Mesenchymal stem cell (in vitro differentiated cells and primary cell): ENCODE results near the gene TIMM23.
"Not testable (repeated sequence)": the region's sequence is repeated elsewhere in the genome, so short reads cannot be mapped to it uniquely, and the experiment has no call there.

Experiments
- DNase-seq: peaks from one replicate; pipeline ENCODE4 v3.0.0-alpha.2; 2013
- H2AFZ ChIP-seq: one replicate; pipeline ENCODE4 v1.6.1; 2013; ENCODE audit warnings: low read depth, mild to moderate bottlenecking, control low read depth, inconsistent platforms, low read length, moderate library complexity
- H2AK5ac ChIP-seq: 2 replicates; pipeline ENCODE4 v1.6.1; 2013; ENCODE audit warnings: low read length, moderate library complexity, mild to moderate bottlenecking, inconsistent platforms; ENCODE audit not compliant: severe bottlenecking
- H2BK120ac ChIP-seq: one replicate; pipeline ENCODE4 v1.6.1; 2013; ENCODE audit warnings: low read depth, mild to moderate bottlenecking, inconsistent platforms, low read length, moderate library complexity
- H2BK12ac ChIP-seq, 2 experiments: one replicate each; pipeline ENCODE4 v1.6.1; 2013; ENCODE audit warnings: inconsistent platforms in 2 of 2, low read length in 2 of 2, mild to moderate bottlenecking in 2 of 2, moderate library complexity in 2 of 2, control low read depth in 1 of 2
- H2BK15ac ChIP-seq: one replicate; pipeline ENCODE4 v1.6.1; 2013; ENCODE audit warnings: mild to moderate bottlenecking, low read depth, inconsistent platforms; ENCODE audit not compliant: poor library complexity, severe bottlenecking
- H2BK5ac ChIP-seq: 2 replicates; pipeline ENCODE4 v1.6.1; 2013; ENCODE audit warnings: low read depth, mild to moderate bottlenecking, low read length, control low read depth, inconsistent platforms; ENCODE audit not compliant: poor library complexity, severe bottlenecking
- H3K14ac ChIP-seq, 2 experiments: one replicate each; pipeline ENCODE4 v1.6.1; 2013; ENCODE audit warnings: inconsistent platforms in 2 of 2, low read length in 2 of 2, control low read depth in 1 of 2, mild to moderate bottlenecking in 1 of 2, moderate library complexity in 1 of 2
- H3K18ac ChIP-seq, 2 experiments: one replicate each; pipeline ENCODE4 v1.6.1; 2013; ENCODE audit warnings: inconsistent platforms in 2 of 2, low read length in 2 of 2, control low read depth in 1 of 2, low read depth in 1 of 2, mild to moderate bottlenecking in 1 of 2
- H3K23ac ChIP-seq, 2 experiments: one replicate each; pipeline ENCODE4 v1.6.1; 2013; ENCODE audit warnings: inconsistent platforms in 2 of 2, low read length in 2 of 2, mild to moderate bottlenecking in 2 of 2, moderate library complexity in 2 of 2, control low read depth in 1 of 2
- H3K27ac ChIP-seq: 2 replicates; pipeline ENCODE4 v1.5.1; 2013; ENCODE audit warnings: mild to moderate bottlenecking, moderate library complexity, low read length, control low read depth, inconsistent platforms; ENCODE audit not compliant: poor library complexity, severe bottlenecking
- H3K27me3 ChIP-seq, 2 experiments: 2 replicates each; pipeline versions ENCODE4 v1.6.1 to v1.7.0; 2013; ENCODE audit warnings: low read length in 2 of 2, mild to moderate bottlenecking in 2 of 2, moderate library complexity in 2 of 2, control low read depth in 1 of 2, inconsistent platforms in 1 of 2; ENCODE audit not compliant: control insufficient read depth in 1 of 2, insufficient read depth in 1 of 2
- H3K36me3 ChIP-seq, 2 experiments: 2 replicates each; pipeline versions ENCODE4 v1.6.1 to v1.7.0; 2013; ENCODE audit warnings: low read length in 2 of 2, control low read depth in 1 of 2, inconsistent platforms in 1 of 2, low read depth in 1 of 2, mild to moderate bottlenecking in 1 of 2; ENCODE audit not compliant: insufficient read depth in 2 of 2, control insufficient read depth in 1 of 2
- H3K4ac ChIP-seq, 2 experiments: one replicate each; pipeline ENCODE4 v1.6.1; 2013; ENCODE audit warnings: inconsistent platforms in 2 of 2, low read length in 2 of 2, mild to moderate bottlenecking in 2 of 2, moderate library complexity in 2 of 2, control low read depth in 1 of 2, low read depth in 1 of 2
- H3K4me1 ChIP-seq: 2 replicates; pipeline ENCODE4 v1.6.1; 2013; ENCODE audit warnings: low read depth, low read length, control low read depth; ENCODE audit not compliant: control insufficient read depth, insufficient read depth
- H3K4me2 ChIP-seq: 2 replicates; pipeline ENCODE4 v1.6.1; 2013; ENCODE audit warnings: low read length, mild to moderate bottlenecking, inconsistent platforms; ENCODE audit not compliant: poor library complexity, severe bottlenecking
- H3K4me3 ChIP-seq, 2 experiments: 2 replicates each; pipeline versions ENCODE4 v1.5.1 to v1.7.0; 2013; ENCODE audit warnings: low read length in 2 of 2, mild to moderate bottlenecking in 2 of 2, control low read depth in 1 of 2, low read depth in 1 of 2; ENCODE audit not compliant: insufficient read depth in 1 of 2
- H3K79me1 ChIP-seq: replicated peaks from 2 replicates; pipeline ENCODE4 v1.6.1; 2013; ENCODE audit warnings: mild to moderate bottlenecking, control low read depth, low read length, inconsistent platforms; ENCODE audit not compliant: poor library complexity, severe bottlenecking
- H3K9ac ChIP-seq: 2 replicates; pipeline ENCODE4 v1.7.0; 2013; ENCODE audit warnings: mild to moderate bottlenecking, low read length, moderate library complexity
- H3K9me3 ChIP-seq: 2 replicates; pipeline ENCODE4 v1.7.0; 2013; ENCODE audit warnings: mild to moderate bottlenecking, low read length; ENCODE audit not compliant: control insufficient read depth
- H4K8ac ChIP-seq: one replicate; pipeline ENCODE4 v1.6.1; 2013; ENCODE audit warnings: inconsistent platforms, mild to moderate bottlenecking, low read length, moderate library complexity
- H4K91ac ChIP-seq: one replicate; pipeline ENCODE4 v1.6.1; 2013; ENCODE audit warnings: mild to moderate bottlenecking, low read length, inconsistent platforms
- WGBS: methylation state at CpG from one replicate; pipeline ENCODE4 v1.1.7; 2013; ENCODE audit warnings: mixed read lengths; 5-methylcytosine and 5-hydroxymethylcytosine counted together

The TIMM23 gene

GRCh38 chr10:45984473-45984872 lies 12.2 kb downstream of the TIMM23 start:
- H2BK12ac ChIP-seq, H4K8ac ChIP-seq, H2BK5ac ChIP-seq, H4K91ac ChIP-seq, H3K79me1 ChIP-seq, H3K23ac ChIP-seq, DNase-seq, H3K4me1 ChIP-seq, H2AK5ac ChIP-seq, H3K14ac ChIP-seq, H3K27me3 ChIP-seq, H3K4me2 ChIP-seq, H3K9ac ChIP-seq, H3K9me3 ChIP-seq, H2AFZ ChIP-seq, H3K4ac ChIP-seq, H3K18ac ChIP-seq, H2BK120ac ChIP-seq, H3K4me3 ChIP-seq, H2BK15ac ChIP-seq: not testable (repeated sequence)
- peaks cover 3 to 29% of the 10 kb centered on the region in 2 experiments for H3K36me3 ChIP-seq
- WGBS, result 94% methylated on average over 1 of the region's 2 CpGs
- peak overlapping the region; percentile 46 for H3K27ac ChIP-seq

DNA sequence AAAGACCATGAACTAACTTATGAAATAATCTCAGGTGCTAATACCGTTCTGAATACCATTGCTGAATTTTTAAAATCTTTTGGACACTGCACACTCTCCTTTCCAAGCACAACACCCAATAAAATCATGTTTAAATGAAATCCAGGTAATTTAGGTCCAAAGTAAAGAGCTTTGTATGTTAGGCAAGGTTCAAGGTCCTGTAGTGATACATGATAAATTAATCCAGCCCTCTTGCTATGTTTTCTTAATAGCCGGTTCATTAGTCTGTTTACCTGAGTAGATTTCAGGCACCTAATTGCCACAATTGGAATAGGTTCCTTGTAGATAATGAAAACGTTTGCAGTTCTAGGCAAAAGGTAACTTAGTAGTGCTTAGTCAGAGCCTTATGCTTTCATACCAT lies 13.3 kb downstream of the TIMM23 start:
- not testable (repeated sequence) for H3K27ac ChIP-seq, H3K9me3 ChIP-seq, H3K79me1 ChIP-seq, H3K9ac ChIP-seq, H4K91ac ChIP-seq, H2BK5ac ChIP-seq, H2BK120ac ChIP-seq, H3K18ac ChIP-seq, H3K23ac ChIP-seq, H2BK15ac ChIP-seq, H3K4me3 ChIP-seq, H2AFZ ChIP-seq, H4K8ac ChIP-seq, H3K27me3 ChIP-seq, H3K14ac ChIP-seq, H3K4ac ChIP-seq, DNase-seq, H3K4me1 ChIP-seq, H2BK12ac ChIP-seq, H3K4me2 ChIP-seq, H2AK5ac ChIP-seq
- H3K36me3 ChIP-seq, result peaks cover 5 to 29% of the 10 kb centered on the region in 2 experiments
- WGBS, result 95% methylated on average over 2 of the region's 3 CpGs

DNA sequence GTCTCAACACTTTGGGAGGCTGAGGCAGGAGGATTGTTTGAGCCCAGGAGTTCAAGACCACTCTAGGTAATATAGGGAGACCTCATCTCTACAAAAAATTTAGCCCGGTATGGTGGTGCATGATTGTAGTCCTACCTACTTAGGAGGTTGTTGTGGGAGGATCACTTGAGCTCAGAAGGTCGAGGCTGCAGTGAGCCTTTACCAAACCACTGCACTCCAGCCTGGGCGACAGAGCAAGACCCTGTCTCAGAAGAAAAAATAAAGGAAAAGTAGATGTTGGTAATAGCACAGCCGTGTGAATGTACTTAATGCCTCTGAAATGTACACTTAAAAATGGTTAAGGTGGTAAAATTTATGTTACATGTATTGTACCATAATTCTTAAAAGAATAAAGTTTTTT lies 25.3 kb downstream of the TIMM23 start:
- no peak overlapping the region for H2BK120ac ChIP-seq
- peaks cover 14% of the 10 kb centered on the region for H3K79me1 ChIP-seq
- no peak overlapping the region for H3K23ac ChIP-seq
- no peak overlapping the region for H2BK15ac ChIP-seq
- H3K36me3 ChIP-seq, result peaks cover 18 to 53% of the 10 kb centered on the region in 2 experiments
- no peaks in the 10 kb centered on the region for H3K27me3 ChIP-seq
- no peak overlapping the region for H2BK5ac ChIP-seq
- H2BK12ac ChIP-seq, result no peak overlapping the region
- H2AFZ ChIP-seq, result no peak overlapping the region
- H4K8ac ChIP-seq, result no peak overlapping the region
- H3K9me3 ChIP-seq, result no peaks in the 10 kb centered on the region
- no peak overlapping the region for H3K4me3 ChIP-seq
- H3K4ac ChIP-seq, result no peak overlapping the region
- H3K27ac ChIP-seq, result no peak overlapping the region
- no peaks in the 10 kb centered on the region for H3K4me1 ChIP-seq
- no peak for DNase-seq
- no peak overlapping the region for H3K14ac ChIP-seq
- no peak overlapping the region for H3K9ac ChIP-seq
- H3K18ac ChIP-seq, result no peak overlapping the region
- no peak overlapping the region for H2AK5ac ChIP-seq
- H3K4me2 ChIP-seq, result no peak overlapping the region
- WGBS, result 100% methylated on average over 3 of the region's 4 CpGs
- H4K91ac ChIP-seq, result no peak overlapping the region

DNA sequence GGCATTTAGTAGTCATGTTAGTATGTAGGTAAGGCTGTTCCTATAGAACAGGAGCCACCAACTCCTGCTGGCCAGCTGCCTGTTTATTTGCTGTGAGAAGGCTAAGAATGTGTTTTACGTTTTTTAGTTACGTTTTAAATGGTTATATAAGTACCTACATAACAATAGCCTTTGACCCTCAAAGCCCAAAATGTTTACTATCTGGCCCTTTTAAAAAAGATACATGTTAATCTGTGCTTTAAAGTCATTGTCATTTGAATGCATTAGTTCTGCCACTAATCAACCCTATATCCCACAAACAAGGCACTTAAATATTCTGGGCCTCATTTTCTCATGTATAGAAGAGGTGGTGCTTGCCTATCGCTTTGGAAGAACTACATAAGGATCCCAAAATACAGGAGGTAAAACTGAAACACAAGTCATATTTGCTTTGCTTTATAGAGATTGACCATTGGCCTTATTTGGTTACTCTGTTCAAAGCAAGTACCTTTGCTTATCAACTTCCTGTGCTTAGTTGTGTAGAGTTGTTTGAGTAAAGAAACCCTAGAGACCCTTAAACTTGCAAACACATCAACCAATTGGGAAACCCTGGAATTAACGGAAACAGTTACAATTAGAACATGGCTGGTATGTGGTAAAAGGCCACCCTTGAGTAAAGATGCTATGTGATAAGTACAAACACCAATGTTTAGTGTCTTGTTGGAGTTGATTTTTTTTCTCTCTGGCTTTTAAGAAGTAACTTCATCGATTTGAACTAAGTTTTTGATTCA lies 25.9 kb downstream of the TIMM23 start:
- Histone ChIP-seq H2AFZ (no peak overlapping the region), H3K4me1 (no peaks in the 10 kb centered on the region), H2AK5ac (no peak overlapping the region), H3K9ac (no peak overlapping the region), H3K14ac (no peak overlapping the region), H3K4me3 (no peak overlapping the region), H2BK5ac (no peak overlapping the region), H3K18ac (no peak overlapping the region), H3K4me2 (no peak overlapping the region), H3K79me1 (peaks cover 18% of the 10 kb centered on the region), H4K8ac (no peak overlapping the region), H2BK12ac (no peak overlapping the region), H3K23ac (no peak overlapping the region), H2BK120ac (no peak overlapping the region), H3K36me3 (peaks cover 21 to 56% of the 10 kb centered on the region in 2 experiments), H3K4ac (no peak overlapping the region), H3K9me3 (no peaks in the 10 kb centered on the region), H4K91ac (no peak overlapping the region), H3K27me3 (no peaks in the 10 kb centered on the region), H3K27ac (no peak overlapping the region), H2BK15ac (no peak overlapping the region)
- no peak for DNase-seq
- WGBS, result 100% methylated on average over 2 of the region's 5 CpGs
